Subcutaneous abdominal adipose tissue (tissue), 5 donors: Measurements from ENCODE around the gene CAVIN4.

ENCODE experiments used
- H3K27ac ChIP-seq: one replicate; pipeline ENCODE4 v1.7.0; 2013; ENCODE audit warnings: low read depth, mild to moderate bottlenecking, inconsistent platforms, low read length, moderate library complexity
- H3K27me3 ChIP-seq, 5 donors: one replicate each; pipeline ENCODE4 v1.7.0; 2013; ENCODE audit warnings: low read length in 5 of 5, inconsistent platforms in 1 of 5; ENCODE audit not compliant: control insufficient read depth in 5 of 5, insufficient read depth in 4 of 5
- H3K36me3 ChIP-seq, 5 donors: one replicate each; pipeline ENCODE4 v1.7.0; 2013; ENCODE audit warnings: low read length in 5 of 5; ENCODE audit not compliant: control insufficient read depth in 5 of 5, insufficient read depth in 5 of 5
- H3K4me1 ChIP-seq, 5 donors: one replicate each; pipeline ENCODE4 v1.7.0; 2013; ENCODE audit warnings: low read length in 5 of 5, mild to moderate bottlenecking in 3 of 5, moderate library complexity in 1 of 5; ENCODE audit not compliant: control insufficient read depth in 5 of 5, insufficient read depth in 5 of 5
- H3K4me3 ChIP-seq, 5 donors: one replicate each; pipeline ENCODE4 v1.7.0; 2013; ENCODE audit warnings: low read length in 5 of 5, low read depth in 1 of 5
- H3K9ac ChIP-seq, 5 donors: one replicate each; pipeline ENCODE4 v1.7.0; 2013; ENCODE audit warnings: low read length in 5 of 5, mild to moderate bottlenecking in 4 of 5, moderate library complexity in 3 of 5
- H3K9me3 ChIP-seq, 5 donors: one replicate each; pipeline ENCODE4 v1.7.0; 2013; ENCODE audit warnings: low read length in 5 of 5; ENCODE audit not compliant: control insufficient read depth in 5 of 5
- donor health status: healthy.
- donor health status: healthy.
- donor health status: healthy.
- donor health status: healthy.
- donor health status: healthy.

The CAVIN4 gene

GRCh38 chr9:100577776-100578448 is at the start of gene CAVIN4:
Gene CAVIN4, plus strand, starts transcription at chr9:100578079. Its CDS starts 65 bp downstream, at chr9:100578144.
- no peaks in the 10 kb centered on the region for H3K36me3 ChIP-seq
- no peak within 1 kb of the TSS for H3K27ac ChIP-seq
- no peaks in the 10 kb centered on the region for H3K27me3 ChIP-seq
- H3K4me1 ChIP-seq: no peaks in the 10 kb centered on the region
- H3K9me3 ChIP-seq: no peaks in the 10 kb centered on the region
- no peak within 1 kb of the TSS for H3K9ac ChIP-seq
- no peak within 1 kb of the TSS for H3K4me3 ChIP-seq

GRCh38 chr9:100534401-100534800 is 43.5 kb upstream of the CAVIN4 start:
- Histone ChIP-seq H3K36me3 (no peaks in the 10 kb centered on the region), H3K9me3 (no peaks in the 10 kb centered on the region), H3K4me1 (peaks cover 0 to 9% (median 8%) of the 10 kb centered on the region in 5 donors), H3K4me3 (no peak overlapping the region), H3K27ac (no peak overlapping the region), H3K27me3 (no peaks in the 10 kb centered on the region), H3K9ac (no peak overlapping the region)

- no peak overlapping the region for H3K9ac ChIP-seq
- H3K27ac ChIP-seq: no peak overlapping the region
- H3K9me3 ChIP-seq: peaks cover 0 to 3% (median 0%) of the 10 kb centered on the region in 5 donors
- no peaks in the 10 kb centered on the region for H3K4me1 ChIP-seq
- no peak overlapping the region for H3K4me3 ChIP-seq
- H3K27me3 ChIP-seq: no peaks in the 10 kb centered on the region
- H3K36me3 ChIP-seq: no peaks in the 10 kb centered on the region
Measured at GRCh38 chr9:100540327-100540726, 37.6 kb upstream of the CAVIN4 start.

GRCh38 chr9:100549048-100549447 is 28.8 kb upstream of the CAVIN4 start:
- Histone ChIP-seq H3K36me3 (no peaks in the 10 kb centered on the region), H3K9me3 (peaks cover 0 to 3% (median 0%) of the 10 kb centered on the region in 5 donors), H3K4me1 (peaks cover 0 to 4% (median 0%) of the 10 kb centered on the region in 5 donors), H3K9ac (no peak overlapping the region), H3K27ac (no peak overlapping the region), H3K27me3 (no peaks in the 10 kb centered on the region), H3K4me3 (no peak overlapping the region)

- H3K27me3 ChIP-seq: no peaks in the 10 kb centered on the region
Measured at GRCh38 chr9:100554935-100555401, 22.9 kb upstream of the CAVIN4 start.

GRCh38 chr9:100555471-100555870 is 22.4 kb upstream of the CAVIN4 start:
- Histone ChIP-seq H3K4me3 (no peak overlapping the region), H3K36me3 (no peaks in the 10 kb centered on the region), H3K27me3 (no peaks in the 10 kb centered on the region), H3K9me3 (no peaks in the 10 kb centered on the region), H3K9ac (no peak overlapping the region), H3K27ac (no peak overlapping the region), H3K4me1 (no peaks in the 10 kb centered on the region)

More at GRCh38 chr9:100554935-100555401, 22.9 kb upstream of the CAVIN4 start:
- Histone ChIP-seq H3K4me1 (no peaks in the 10 kb centered on the region), H3K4me3 (no peak overlapping the region), H3K9ac (no peak overlapping the region), H3K36me3 (no peaks in the 10 kb centered on the region), H3K27ac (no peak overlapping the region), H3K9me3 (no peaks in the 10 kb centered on the region)

- Histone ChIP-seq H3K27ac (no peak overlapping the region), H3K4me1 (no peaks in the 10 kb centered on the region), H3K9me3 (no peaks in the 10 kb centered on the region), H3K27me3 (no peaks in the 10 kb centered on the region), H3K4me3 (no peak overlapping the region), H3K9ac (no peak overlapping the region), H3K36me3 (no peaks in the 10 kb centered on the region)
Measured at GRCh38 chr9:100557053-100557452, 20.8 kb upstream of the CAVIN4 start.

- no peaks in the 10 kb centered on the region for H3K9me3 ChIP-seq
- no peak overlapping the region for H3K9ac ChIP-seq
- H3K27me3 ChIP-seq: no peaks in the 10 kb centered on the region
- H3K4me1 ChIP-seq: no peaks in the 10 kb centered on the region
- H3K4me3 ChIP-seq: no peak overlapping the region
- H3K27ac ChIP-seq: no peak overlapping the region
- no peaks in the 10 kb centered on the region for H3K36me3 ChIP-seq
Measured at GRCh38 chr9:100561256-100561655, 16.6 kb upstream of the CAVIN4 start.

- Histone ChIP-seq H3K36me3 (no peaks in the 10 kb centered on the region), H3K4me3 (no peak overlapping the region), H3K27me3 (no peaks in the 10 kb centered on the region), H3K4me1 (no peaks in the 10 kb centered on the region), H3K9me3 (peaks cover 0 to 4% (median 0%) of the 10 kb centered on the region in 5 donors), H3K9ac (no peak overlapping the region), H3K27ac (no peak overlapping the region)
Measured at GRCh38 chr9:100567856-100568255, 10.0 kb upstream of the CAVIN4 start.

GRCh38 chr9:100573655-100574260 is 4.1 kb upstream of the CAVIN4 start:
- Histone ChIP-seq H3K4me3 (no peak overlapping the region), H3K27me3 (no peaks in the 10 kb centered on the region), H3K4me1 (no peaks in the 10 kb centered on the region), H3K9ac (no peak overlapping the region), H3K9me3 (peaks cover 0 to 4% (median 0%) of the 10 kb centered on the region in 5 donors), H3K27ac (no peak overlapping the region), H3K36me3 (no peaks in the 10 kb centered on the region)
